Measurements from ENCODE around the gene EVI5. TPM values are rescaled to one million over a fixed set of nuclear protein-coding genes. Genes with fewer than 3 reads are reported as not detected.

Gene EVI5
- polyA plus RNA-seq, 2 of the 4 experiments (the other 2 are of a cell fraction): 10.2 to 10.4 TPM

- TF ChIP-seq KDM1A (IDR thresholded peaks at IDR 0.05; ENCODE audit: low read depth) (no peak), MAZ (IDR thresholded peaks at IDR 0.05; ENCODE audit: borderline replicate concordance, low read depth, low read length) (no peak), SREBF2 (IDR thresholded peaks at IDR 0.05) (no peak), HES2 (IDR thresholded peaks at IDR 0.05) (no peak), ZC3H11A (IDR thresholded peaks at IDR 0.05) (no peak), KDM5A (IDR thresholded peaks at IDR 0.05) (no peak)
These were observed 291.8 kb downstream of the EVI5 start (continued) for GRCh38 chr1:92493139-92493538.

GRCh38 chr1:92488832-92489231 lies 296.1 kb downstream of the EVI5 start:
- H3K9me3 ChIP-seq: no peaks in the 10 kb centered on the region
- WGBS (ENCODE audit: missing lambda C conversion rate): 37% methylated on average over 3 of the region's 3 CpGs
- TF ChIP-seq CEBPB (IDR thresholded peaks at IDR 0.05) (no peak), NPAS2 (CRISPR knock-in tag; IDR thresholded peaks at IDR 0.05; ENCODE audit: borderline replicate concordance) (no peak), EP300 (IDR thresholded peaks at IDR 0.05) (no peak), ATOH8 (CRISPR knock-in tag; IDR thresholded peaks at IDR 0.05; ENCODE audit: low read depth) (no peak)
- FAIRE-seq (no peak), ATAC-seq (no peak), DNase-seq (ENCODE audit: low read depth in 1 of 2, low spot score in 1 of 2) (no peak)
- no peak overlapping the region for H3K4me3 ChIP-seq
- POLR2A ChIA-PET: no interaction called here
- no peak overlapping the region for H3K27ac ChIP-seq
- peaks cover 12% of the 10 kb centered on the region; the same call in 2 of the 3 replicates for H3K4me1 ChIP-seq
- no peak overlapping the region for H3K4me2 ChIP-seq
- CTCF ChIA-PET: interaction anchor here (0.6 to 0.7 kb wide), 2 partner anchors 9 to 30 kb away, joined by 3 read pairs; no protein-coding TSS in a partner anchor

- peaks cover 16% of the 10 kb centered on the region; the same call in 2 of the 3 replicates for H3K4me1 ChIP-seq
- no peak overlapping the region for H3K27ac ChIP-seq
- ATAC-seq (no peak), FAIRE-seq (no peak), DNase-seq (ENCODE audit: low read depth in 1 of 2, low spot score in 1 of 2) (no peak)
- POLR2A ChIA-PET: no interaction called here
- CTCF ChIA-PET: no interaction called here
- no peak overlapping the region for H3K4me2 ChIP-seq
- H3K9me3 ChIP-seq: no peaks in the 10 kb centered on the region
- no peak for TF ChIP-seq NPAS2 (CRISPR knock-in tag; IDR thresholded peaks at IDR 0.05; ENCODE audit: borderline replicate concordance)
- 29% methylated on average over 3 of the region's 3 CpGs for WGBS (ENCODE audit: missing lambda C conversion rate)
- H3K4me3 ChIP-seq: no peak overlapping the region
These were observed 296.5 kb downstream of the EVI5 start for GRCh38 chr1:92488416-92488815.

- no peak for FAIRE-seq
- CTCF ChIA-PET: interaction anchor here (1.2 to 2.5 kb wide), 2 partner anchors 9 to 177 kb away, joined by 3 to 11 read pairs; no protein-coding TSS in a partner anchor
These were observed 297.8 kb downstream of the EVI5 start for GRCh38 chr1:92487078-92487605.

GRCh38 chr1:92486251-92487077 lies 298.4 kb downstream of the EVI5 start, which contains the start of gene GFI1:
TSS of gene GFI1 (minus strand) at chr1:92486925. CDS start at chr1:92483487, 3,438 bp downstream.
- Histone ChIP-seq H3K4me1 (peaks cover 28% of the 10 kb centered on the region; the same call in 2 of the 3 replicates), H3K4me3 (peak within 1 kb of the TSS; percentile 66), H3K27ac (peak within 1 kb of the TSS; percentile 35 to 73; a peak in 3 of 6 replicates), H3K9me3 (no peaks in the 10 kb centered on the region), H3K4me2 (peak within 1 kb of the TSS; percentile 99)
- ChIA-PET CTCF (interaction anchor here (0.6 to 2.5 kb wide), 5 partner anchors 8 to 318 kb away, joined by 3 to 11 read pairs (median 3); no protein-coding TSS in a partner anchor), POLR2A (no interaction called here)
- WGBS (ENCODE audit: missing lambda C conversion rate): 0% methylated on average over 4 of the region's 77 CpGs
- FAIRE-seq (no peak), ATAC-seq (peak; percentile 2 to 21; a peak in 1 of 6 replicates), DNase-seq (ENCODE audit: low read depth in 1 of 2, low spot score in 1 of 2) (no peak)
- TF ChIP-seq PHF8 (IDR thresholded peaks at IDR 0.05; ENCODE audit: borderline replicate concordance, low read depth) (no peak), HOXA7 (CRISPR knock-in tag; IDR thresholded peaks at IDR 0.05) (no peak), MAX (IDR thresholded peaks at IDR 0.05) (0 out of 2 replicates have a peak, but pooled peaks have one; percentile 21), USF2 (IDR thresholded peaks at IDR 0.05) (no peak), JUNB (IDR thresholded peaks at IDR 0.05) (no peak), RNF2 (IDR thresholded peaks at IDR 0.05; ENCODE audit: borderline replicate concordance, low read depth) (no peak), BHLHE40 (IDR thresholded peaks at IDR 0.05; ENCODE audit: low read depth, low read length) (no peak), MAZ (IDR thresholded peaks at IDR 0.05; ENCODE audit: borderline replicate concordance, low read depth, low read length) (no peak), BCL3 (IDR thresholded peaks at IDR 0.05) (no peak), FOSL2 (IDR thresholded peaks at IDR 0.05) (no peak), FOSL2 (CRISPR knock-in tag; IDR thresholded peaks at IDR 0.05) (no peak), JUN (IDR thresholded peaks at IDR 0.05) (no peak), HEYL (CRISPR knock-in tag; IDR thresholded peaks at IDR 0.05) (no peak), TP53 (CRISPR knock-in tag; IDR thresholded peaks at IDR 0.05) (no peak)

More at GRCh38 chr1:92487078-92487605, 297.8 kb downstream of the EVI5 start:
- POLR2A ChIA-PET: no interaction called here
- WGBS (ENCODE audit: missing lambda C conversion rate): 85% methylated on average over 5 of the region's 7 CpGs
- TF ChIP-seq CBX8 (IDR thresholded peaks at IDR 0.05) (no peak), JUNB (IDR thresholded peaks at IDR 0.05) (no peak), HOXB5 (CRISPR knock-in tag; IDR thresholded peaks at IDR 0.05) (no peak), HOXB13 (CRISPR knock-in tag; IDR thresholded peaks at IDR 0.05; ENCODE audit: low read depth) (no peak), HDAC2 (IDR thresholded peaks at IDR 0.05) (no peak)
- Histone ChIP-seq H3K4me3 (peak overlapping the region; percentile 66), H3K9me3 (no peaks in the 10 kb centered on the region), H3K4me2 (peak overlapping the region; percentile 99), H3K27ac (no peak overlapping the region; a peak in 1 of 6 replicates), H3K4me1 (peaks cover 28% of the 10 kb centered on the region; the same call in 2 of the 3 replicates)
- ATAC-seq (no peak), DNase-seq (ENCODE audit: low read depth in 1 of 2, low spot score in 1 of 2) (no peak)
